ENCODE data around the gene RALGAPA2. TPM values are rescaled to one million over a fixed set of nuclear protein-coding genes. Genes with fewer than 3 reads are reported as not detected.
"Not testable (repeated sequence)": the region's sequence is repeated elsewhere in the genome, so short reads cannot be mapped to it uniquely, and the experiment has no call there.

RALGAPA2 gene
- total RNA-seq, 2 experiments from 2014 or later: 21.2 to 21.9 TPM

DNA sequence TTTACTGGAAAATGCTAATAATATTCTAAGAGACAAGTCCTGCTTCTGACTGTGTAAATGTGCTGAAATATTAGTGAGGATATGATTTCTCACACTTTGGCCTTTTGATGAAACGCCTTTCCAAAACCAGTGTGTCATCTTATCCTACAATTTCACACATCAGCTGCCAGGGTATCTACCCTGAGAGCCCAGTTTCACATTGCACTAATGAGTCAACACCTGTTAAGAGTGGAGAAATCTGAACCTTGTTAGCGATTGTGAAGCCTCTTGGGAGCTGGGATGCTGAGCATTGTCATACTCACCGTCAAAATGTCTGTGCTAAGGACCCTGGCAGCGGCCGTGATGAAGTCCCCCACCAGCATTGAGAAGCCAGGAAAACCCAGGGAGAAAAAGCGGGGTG, 166.0 kb downstream of the RALGAPA2 start:
- ATAC-seq (ENCODE audit: poor library complexity) (no peak), DNase-seq (no peak)
- CTCF ChIA-PET: no interaction called here
- Histone ChIP-seq H3K27ac (ENCODE audit: low read depth in 1 of 2, low read length in 2 of 2) (no peak overlapping the region), H3K9me3 (ENCODE audit: control insufficient read depth in 1 of 2, insufficient read depth in 1 of 2, low read length in 2 of 2) (no peaks in the 10 kb centered on the region), H3K4me3 (ENCODE audit: low read length) (no peak overlapping the region), H3K4me1 (ENCODE audit: insufficient read depth, low read length) (peaks cover 4% of the 10 kb centered on the region), H3K27me3 (ENCODE audit: control insufficient read depth in 1 of 2, insufficient read depth in 2 of 2, low read length in 2 of 2) (no peaks in the 10 kb centered on the region), H3K36me3 (ENCODE audit: insufficient read depth, low read length) (peaks cover 15% of the 10 kb centered on the region)
- H3K27me3 Mint-ChIP-seq: no peaks in the 10 kb centered on the region
- no peak overlapping the region for H3K27ac Mint-ChIP-seq
- TF ChIP-seq CTCF (IDR thresholded peaks at IDR 0.05): no peak
- H3K9me3 Mint-ChIP-seq: no peaks in the 10 kb centered on the region
- POLR2A ChIA-PET: no interaction called here
- no peak overlapping the region for H3K4me3 Mint-ChIP-seq
- peaks cover 70% of the 10 kb centered on the region for H3K36me3 Mint-ChIP-seq (ENCODE audit: low read depth)
- H3K4me1 Mint-ChIP-seq (ENCODE audit: low read depth): peaks cover 31% of the 10 kb centered on the region
- intact Hi-C loops (cut with DNase I, micrococcal nuclease): no loop called here

- H3K9me3 ChIP-seq (ENCODE audit: control insufficient read depth in 1 of 2, insufficient read depth in 1 of 2, low read length in 2 of 2); H3K9me3 Mint-ChIP-seq; H3K4me1 ChIP-seq (ENCODE audit: insufficient read depth, low read length); H3K4me3 Mint-ChIP-seq; H3K27ac ChIP-seq (ENCODE audit: low read depth in 1 of 2, low read length in 2 of 2); H3K27me3 Mint-ChIP-seq; H3K27ac Mint-ChIP-seq; CTCF ChIA-PET; ATAC-seq (ENCODE audit: poor library complexity); H3K4me3 ChIP-seq (ENCODE audit: low read length); intact Hi-C loops (cut with DNase I, micrococcal nuclease); POLR2A ChIA-PET; DNase-seq; H3K27me3 ChIP-seq (ENCODE audit: control insufficient read depth in 1 of 2, insufficient read depth in 2 of 2, low read length in 2 of 2): not testable (repeated sequence)
- H3K36me3 ChIP-seq (ENCODE audit: insufficient read depth, low read length): peaks cover 17% of the 10 kb centered on the region
- Mint-ChIP-seq H3K36me3 (ENCODE audit: low read depth) (peaks cover 90% of the 10 kb centered on the region), H3K4me1 (ENCODE audit: low read depth) (peaks cover 16% of the 10 kb centered on the region)
Observed at GRCh38 chr20:20543348-20543747, 169.1 kb downstream of the RALGAPA2 start.

DNA sequence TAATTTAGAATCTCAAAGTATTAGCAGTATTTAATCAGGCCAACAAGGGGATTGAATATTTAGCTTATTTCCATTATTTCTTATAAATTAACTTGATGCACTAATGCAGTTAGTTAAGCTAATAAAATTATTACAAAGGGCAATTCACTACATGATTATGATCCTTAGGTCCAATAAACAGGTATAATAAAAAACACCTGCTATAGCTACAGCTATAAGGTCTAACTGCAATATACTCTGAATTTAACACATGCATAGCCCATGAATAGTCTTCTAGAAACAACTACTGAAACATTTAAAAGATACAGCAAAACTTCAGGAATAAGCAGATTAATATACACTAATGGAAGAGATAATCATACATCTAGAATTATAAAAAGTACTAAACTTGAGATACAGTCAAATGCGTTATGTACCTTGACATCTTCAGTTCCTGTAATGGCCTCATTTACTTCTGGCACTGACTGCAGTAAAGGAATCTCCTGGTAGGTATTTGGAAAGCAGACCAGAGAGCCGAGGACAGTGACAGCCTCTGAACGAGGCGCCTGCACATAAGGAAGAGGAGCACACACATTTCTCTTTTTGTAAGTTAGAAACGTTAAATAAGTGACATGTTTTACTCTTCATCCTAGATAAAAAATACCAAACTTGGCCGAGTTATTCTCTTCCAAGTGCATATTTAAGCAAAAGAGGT, 176.1 kb downstream of the RALGAPA2 start:
- Histone ChIP-seq H3K27ac (ENCODE audit: low read depth in 1 of 2, low read length in 2 of 2) (no peak overlapping the region), H3K4me1 (ENCODE audit: insufficient read depth, low read length) (no peaks in the 10 kb centered on the region), H3K27me3 (ENCODE audit: control insufficient read depth in 1 of 2, insufficient read depth in 2 of 2, low read length in 2 of 2) (no peaks in the 10 kb centered on the region), H3K4me3 (ENCODE audit: low read length) (no peak overlapping the region), H3K36me3 (ENCODE audit: insufficient read depth, low read length) (peaks cover 11% of the 10 kb centered on the region), H3K9me3 (ENCODE audit: control insufficient read depth in 1 of 2, insufficient read depth in 1 of 2, low read length in 2 of 2) (no peaks in the 10 kb centered on the region)
- no peaks in the 10 kb centered on the region for H3K4me1 Mint-ChIP-seq (ENCODE audit: low read depth)
- no peaks in the 10 kb centered on the region for H3K27me3 Mint-ChIP-seq
- no peak for DNase-seq
- H3K27ac Mint-ChIP-seq: no peak overlapping the region
- TF ChIP-seq CTCF (IDR thresholded peaks at IDR 0.05): no peak
- ChIA-PET POLR2A (interaction anchor here (0.7 kb wide), 1 partner anchor 59 kb away, joined by 3 read pairs; no protein-coding TSS in a partner anchor), CTCF (no interaction called here)
- no peak for ATAC-seq (ENCODE audit: poor library complexity)
- intact Hi-C loops (cut with DNase I, micrococcal nuclease): no loop called here
- H3K36me3 Mint-ChIP-seq (ENCODE audit: low read depth): peaks cover 76% of the 10 kb centered on the region
- no peak overlapping the region for H3K4me3 Mint-ChIP-seq
- H3K9me3 Mint-ChIP-seq: no peaks in the 10 kb centered on the region

DNA sequence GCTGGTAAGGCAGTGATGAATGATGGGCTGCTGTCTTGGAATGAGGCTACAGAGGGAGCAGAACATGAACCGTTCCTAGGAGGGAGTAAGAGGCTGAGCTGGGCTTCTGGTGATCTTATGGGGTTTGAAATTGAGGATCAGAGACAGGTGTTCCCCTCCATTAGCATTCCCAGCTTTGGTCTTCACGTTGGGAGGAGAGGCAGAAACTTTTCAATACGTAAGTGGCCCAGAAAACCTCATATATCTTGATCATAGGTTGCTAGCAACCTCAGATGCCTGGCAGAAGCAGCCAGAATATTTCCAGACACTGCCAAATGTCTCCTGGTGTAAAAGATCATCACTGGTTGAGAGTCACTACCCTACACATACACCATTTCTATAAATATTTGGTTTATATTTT, 177.4 kb downstream of the RALGAPA2 start:
- ATAC-seq (ENCODE audit: poor library complexity): no peak
- POLR2A ChIA-PET: no interaction called here
- H3K4me3 ChIP-seq (ENCODE audit: low read length): no peak overlapping the region
- H3K27ac ChIP-seq (ENCODE audit: low read depth in 1 of 2, low read length in 2 of 2): no peak overlapping the region
- Mint-ChIP-seq H3K4me1 (ENCODE audit: low read depth) (no peaks in the 10 kb centered on the region), H3K27me3 (no peaks in the 10 kb centered on the region), H3K27ac (no peak overlapping the region), H3K4me3 (no peak overlapping the region), H3K9me3 (no peaks in the 10 kb centered on the region), H3K36me3 (ENCODE audit: low read depth) (peaks cover 76% of the 10 kb centered on the region)
- no peak for DNase-seq
- CTCF ChIA-PET: no interaction called here
- no peaks in the 10 kb centered on the region for H3K9me3 ChIP-seq (ENCODE audit: control insufficient read depth in 1 of 2, insufficient read depth in 1 of 2, low read length in 2 of 2)
- TF ChIP-seq CTCF (IDR thresholded peaks at IDR 0.05): no peak
- H3K36me3 ChIP-seq (ENCODE audit: insufficient read depth, low read length): peaks cover 19% of the 10 kb centered on the region
- H3K4me1 ChIP-seq (ENCODE audit: insufficient read depth, low read length): no peaks in the 10 kb centered on the region
- intact Hi-C loops (cut with DNase I, micrococcal nuclease): no loop called here
- no peaks in the 10 kb centered on the region for H3K27me3 ChIP-seq (ENCODE audit: control insufficient read depth in 1 of 2, insufficient read depth in 2 of 2, low read length in 2 of 2)

All from CD4-positive, alpha-beta T cell (primary cell).